ENCODE measurements around the gene PDS5A. TPM values are rescaled to one million over a fixed set of nuclear protein-coding genes. Genes with fewer than 3 reads are reported as not detected.

PDS5A gene
- total and polyA plus RNA-seq, 2 of the 13 experiments (the other 11 are each of a cell fraction or from before 2014, with no cell fraction given) = 31.8 to 57.0 TPM

- TF ChIP-seq BRF2 (CRISPR knock-in tag; IDR thresholded peaks at IDR 0.05) = peak; percentile 88; the same call in 1 of the 2 replicates
- TF ChIP-seq ZSCAN29 (CRISPR knock-in tag; conservative IDR thresholded peaks at IDR 0.05) = peak; percentile 81; the same call in 1 of the 2 replicates
- TF ChIP-seq KDM2A (CRISPR knock-in tag; IDR thresholded peaks at IDR 0.05; ENCODE audit: borderline replicate concordance, low read depth) = peak; percentile 89
- TF ChIP-seq REPIN1 (CRISPR knock-in tag; IDR thresholded peaks at IDR 0.05; ENCODE audit: borderline replicate concordance, low read depth) = no peak; the same call in none of the 2 replicates
- peak; percentile 54; the same call in 1 of the 2 replicates for TF ChIP-seq ZNF784 (CRISPR knock-in tag; IDR thresholded peaks at IDR 0.05; ENCODE audit: borderline replicate concordance)
- no peak for TF ChIP-seq SNAPC5 (CRISPR knock-in tag; IDR thresholded peaks at IDR 0.05; ENCODE audit: borderline replicate concordance)
- no peak for TF ChIP-seq NCOR1 (IDR thresholded peaks at IDR 0.05; ENCODE audit: borderline replicate concordance, low read length)
- no peak for TF ChIP-seq AHR (CRISPR knock-in tag; IDR thresholded peaks at IDR 0.05)
- 0 out of 2 replicates have a peak, but pooled peaks have one; percentile 28 for TF ChIP-seq ZNF674 (CRISPR knock-in tag; IDR thresholded peaks at IDR 0.05; ENCODE audit: low read depth)
- TF ChIP-seq ADNP (CRISPR knock-in tag; IDR thresholded peaks at IDR 0.05) = no peak
- TF ChIP-seq ZNF577 (CRISPR knock-in tag; IDR thresholded peaks at IDR 0.05; ENCODE audit: borderline replicate concordance, low read depth) = no peak
- 0 out of 2 replicates have a peak, but pooled peaks have one; percentile 83 for TF ChIP-seq THAP8 (CRISPR knock-in tag; IDR thresholded peaks at IDR 0.05; ENCODE audit: borderline replicate concordance)
- 0 out of 2 replicates have a peak, but pooled peaks have one; percentile 26 for TF ChIP-seq CERS6 (CRISPR knock-in tag; IDR thresholded peaks at IDR 0.05)
- no peak for TF ChIP-seq NBN (conservative IDR thresholded peaks at IDR 0.05)
- TF ChIP-seq ZNF749 (CRISPR knock-in tag; IDR thresholded peaks at IDR 0.05; ENCODE audit: borderline replicate concordance) = peak; percentile 72
- no peak for TF ChIP-seq ZFAT (CRISPR knock-in tag; conservative IDR thresholded peaks at IDR 0.05)
- TF ChIP-seq ZNF841 (CRISPR knock-in tag; IDR thresholded peaks at IDR 0.05; ENCODE audit: borderline replicate concordance) = no peak
- peak; percentile 76; the same call in 1 of the 2 replicates for TF ChIP-seq NR0B2 (CRISPR knock-in tag; IDR thresholded peaks at IDR 0.05)
- no peak for TF ChIP-seq KDM6A (CRISPR knock-in tag; IDR thresholded peaks at IDR 0.05; ENCODE audit: low read depth)
- no peak for TF ChIP-seq PHB2 (IDR thresholded peaks at IDR 0.05; ENCODE audit: partially characterized antibody)
- TF ChIP-seq HNF4G (IDR thresholded peaks at IDR 0.05; ENCODE audit: borderline replicate concordance, low read depth, low read length) = no peak
- peak; percentile 42; the same call in 1 of the 2 replicates for TF ChIP-seq HNF4G (CRISPR knock-in tag; IDR thresholded peaks at IDR 0.05; ENCODE audit: borderline replicate concordance, low read depth)
Measured at GRCh38 chr4:39977489-39978377, at the start of gene PDS5A (continued).

Data from HepG2 (cell line).